GM23338 (cell line): ENCODE measurements around the gene SH3RF3. TPM values are rescaled to one million over a fixed set of nuclear protein-coding genes. Genes with fewer than 3 reads are reported as not detected.

Source experiments
- ATAC-seq: fragments of 200-7000 bp; cut with Tn5 transposase; 3 replicates; pipeline ENCODE4 v1.9.1; 2020
- DNase-seq: peaks from one replicate; pipeline ENCODE4 v3.0.0-alpha.2; 2015; ENCODE audit warnings: low spot score
- H2AFZ ChIP-seq: fragments of 200-600 bp; sonication (generic); 2 replicates; pipeline ENCODE4 v1.8.0; 2016; ENCODE audit warnings: antibody characterized with exemption, mild to moderate bottlenecking, moderate library complexity
- H3F3A ChIP-seq: fragments of 200-600 bp; sonication (generic); replicated peaks from 2 replicates; pipeline ENCODE4 v1.8.0; 2017; ENCODE audit warnings: antibody characterized with exemption, mixed run types, low read depth
- H3K27ac ChIP-seq: fragments of 200-600 bp; sonication (generic); 2 replicates; pipeline ENCODE4 v1.6.1; 2016; ENCODE audit warnings: low read depth
- H3K27me3 ChIP-seq: fragments of 200-600 bp; sonication (generic); 2 replicates; pipeline ENCODE4 v1.8.0; 2016; ENCODE audit warnings: mild to moderate bottlenecking, mixed run types, moderate library complexity; ENCODE audit not compliant: insufficient read depth
- H3K36me3 ChIP-seq: fragments of 200-600 bp; sonication (generic); 2 replicates; pipeline ENCODE4 v1.8.0; 2016; ENCODE audit warnings: mild to moderate bottlenecking; ENCODE audit not compliant: insufficient read depth
- H3K4me1 ChIP-seq: fragments of 200-600 bp; sonication (generic); 2 replicates; pipeline ENCODE4 v1.8.0; 2016; ENCODE audit warnings: mild to moderate bottlenecking, moderate library complexity; ENCODE audit not compliant: insufficient read depth
- H3K4me2 ChIP-seq: fragments of 200-600 bp; sonication (generic); 2 replicates; pipeline ENCODE4 v1.7.1; 2017; ENCODE audit warnings: mixed run types
- H3K4me3 ChIP-seq: fragments of 200-600 bp; sonication (generic); 2 replicates; pipeline ENCODE4 v1.6.1; 2016; ENCODE audit warnings: mixed run types
- H3K79me2 ChIP-seq: fragments of 200-600 bp; sonication (generic); replicated peaks from 2 replicates; pipeline ENCODE4 v1.8.0; 2017; ENCODE audit warnings: mild to moderate bottlenecking; ENCODE audit not compliant: insufficient read depth
- H3K9me2 ChIP-seq: fragments of 200-600 bp; sonication (generic); 2 replicates; pipeline ENCODE4 v1.8.0; 2017; ENCODE audit not compliant: insufficient read depth
- H4K20me1 ChIP-seq: fragments of 200-600 bp; sonication (generic); replicated peaks from 2 replicates; pipeline ENCODE4 v1.8.0; 2017; ENCODE audit warnings: mild to moderate bottlenecking; ENCODE audit not compliant: insufficient read depth
- H3K27ac Mint-ChIP-seq: 2 replicates; pipeline ENCODE4 v1.8.0; 2020; ENCODE audit warnings: inconsistent platforms, mild to moderate bottlenecking, moderate library complexity, mixed read lengths
- H3K27me3 Mint-ChIP-seq: 3 replicates; pipeline ENCODE4 v1.8.0; 2022; ENCODE audit warnings: low read depth, mild to moderate bottlenecking, moderate library complexity, mixed read lengths, inconsistent platforms; ENCODE audit not compliant: insufficient read depth, poor library complexity
- H3K36me3 Mint-ChIP-seq: 3 replicates; pipeline ENCODE4 v1.8.0; 2021; ENCODE audit warnings: low read depth, mild to moderate bottlenecking, inconsistent platforms, moderate library complexity, mixed read lengths
- H3K4me1 Mint-ChIP-seq: 3 replicates; pipeline ENCODE4 v1.8.0; 2020; ENCODE audit warnings: mild to moderate bottlenecking, inconsistent platforms, mixed read lengths
- H3K4me3 Mint-ChIP-seq: 3 replicates; pipeline ENCODE4 v1.8.0; 2021; ENCODE audit warnings: moderate library complexity, mild to moderate bottlenecking, inconsistent platforms, mixed read lengths
- H3K9me3 Mint-ChIP-seq: 3 replicates; pipeline ENCODE4 v1.8.0; 2020; ENCODE audit warnings: moderate library complexity, mild to moderate bottlenecking, inconsistent platforms, mixed read lengths
- CREB1 ChIP-seq: fragments of 250-450 bp; sonication (Bioruptor Pico); IDR thresholded peaks from 2 replicates; pipeline ENCODE4 v1.5.0; 2020; ENCODE audit warnings: low read depth, mild to moderate bottlenecking, moderate library complexity
- EZH2 ChIP-seq: fragments of 200-600 bp; sonication (generic); IDR thresholded peaks from one replicate; pipeline ENCODE4 v1.8.0; 2017; ENCODE audit warnings: antibody characterized with exemption, mild to moderate bottlenecking, low read depth; ENCODE audit not compliant: unreplicated experiment
- EZH2phosphoT487 ChIP-seq: fragments of 200-600 bp; sonication (generic); IDR thresholded peaks from one replicate; pipeline ENCODE4 v1.8.1; 2018; ENCODE audit warnings: antibody characterized with exemption; ENCODE audit not compliant: unreplicated experiment
- JUNB ChIP-seq: IDR thresholded peaks from one replicate; pipeline ENCODE4 v1.6.1; 2016; ENCODE audit warnings: antibody characterized with exemption; ENCODE audit not compliant: unreplicated experiment
- NANOG ChIP-seq: IDR thresholded peaks from 2 replicates; pipeline ENCODE4 v1.6.1; 2016; ENCODE audit warnings: antibody characterized with exemption, borderline replicate concordance
- POLR2AphosphoS5 ChIP-seq: IDR thresholded peaks from 2 replicates; pipeline ENCODE4 v1.6.1; 2016; ENCODE audit warnings: antibody characterized with exemption, low read depth
- REST ChIP-seq: IDR thresholded peaks from one replicate; pipeline ENCODE4 v1.6.1; 2018; ENCODE audit warnings: antibody characterized with exemption; ENCODE audit not compliant: unreplicated experiment
- STAT1 ChIP-seq: IDR thresholded peaks from one replicate; pipeline ENCODE4 v1.6.1; 2016; ENCODE audit warnings: antibody characterized with exemption; ENCODE audit not compliant: unreplicated experiment
- ZNF114 ChIP-seq: fragments of 250-450 bp; sonication (Bioruptor Pico); IDR thresholded peaks from 2 replicates; pipeline ENCODE4 v1.5.0; 2020; ENCODE audit warnings: mild to moderate bottlenecking, moderate library complexity
- ZNF331 ChIP-seq: fragments of 250-450 bp; sonication (Bioruptor Pico); IDR thresholded peaks from 2 replicates; pipeline ENCODE4 v1.5.0; 2020; ENCODE audit warnings: low read depth, mild to moderate bottlenecking, moderate library complexity
- ZNF462 ChIP-seq: fragments of 250-450 bp; sonication (Bioruptor Pico); IDR thresholded peaks from 2 replicates; pipeline ENCODE4 v1.5.0; 2020; ENCODE audit warnings: mild to moderate bottlenecking, moderate library complexity
- polyA plus RNA-seq: library from polyadenylated mRNA; unstranded; fragments of >200 nt; fragmentation: Nextera tagmentation; extraction: Ambion mirVana; gene quantifications from 2 replicates; pipeline ENCODE4 v1.2.1, GENCODE V29; 2016
- total RNA-seq: library from RNA; depleted of rRNA; stranded (reverse); fragments of >200 nt; shearing (Covaris generic); gene quantifications from 2 replicates; pipeline ENCODE4 v1.2.3, GENCODE V29; 2014
- TF ChIP-seq, protein P1 (sequence below), 2 experiments: fragments of 200-600 bp in 1 of 2; sonication (generic) in 1 of 2; conservative IDR thresholded peaks; 2 replicates each; pipeline versions ENCODE4 v1.5.1 to v1.6.1; 2016 to 2017; ENCODE audit warnings: antibody characterized with exemption in 2 of 2, low read depth in 2 of 2, mild to moderate bottlenecking in 2 of 2, moderate library complexity in 1 of 2
- TF ChIP-seq, protein P2 (sequence below): IDR thresholded peaks from 2 replicates; pipeline ENCODE4 v1.6.1; 2016; ENCODE audit warnings: antibody characterized with exemption

Gene SH3RF3
- total and polyA plus RNA-seq, 2 experiments from 2014 or later = 0.11 to 0.63 TPM

GRCh38 chr2:109255654-109256053 is 126.6 kb downstream of the SH3RF3 start:
- H3K79me2 ChIP-seq = no peaks in the 10 kb centered on the region
- H3K27me3 Mint-ChIP-seq = no peaks in the 10 kb centered on the region
- ATAC-seq (no peak), DNase-seq (no peak)
- no peaks in the 10 kb centered on the region for H3K9me2 ChIP-seq
- no peaks in the 10 kb centered on the region for H3K36me3 ChIP-seq
- no peaks in the 10 kb centered on the region for H3K36me3 Mint-ChIP-seq
- H3K9me3 Mint-ChIP-seq = no peaks in the 10 kb centered on the region
- H3K27ac Mint-ChIP-seq = no peak overlapping the region
- TF ChIP-seq, protein P1, sequence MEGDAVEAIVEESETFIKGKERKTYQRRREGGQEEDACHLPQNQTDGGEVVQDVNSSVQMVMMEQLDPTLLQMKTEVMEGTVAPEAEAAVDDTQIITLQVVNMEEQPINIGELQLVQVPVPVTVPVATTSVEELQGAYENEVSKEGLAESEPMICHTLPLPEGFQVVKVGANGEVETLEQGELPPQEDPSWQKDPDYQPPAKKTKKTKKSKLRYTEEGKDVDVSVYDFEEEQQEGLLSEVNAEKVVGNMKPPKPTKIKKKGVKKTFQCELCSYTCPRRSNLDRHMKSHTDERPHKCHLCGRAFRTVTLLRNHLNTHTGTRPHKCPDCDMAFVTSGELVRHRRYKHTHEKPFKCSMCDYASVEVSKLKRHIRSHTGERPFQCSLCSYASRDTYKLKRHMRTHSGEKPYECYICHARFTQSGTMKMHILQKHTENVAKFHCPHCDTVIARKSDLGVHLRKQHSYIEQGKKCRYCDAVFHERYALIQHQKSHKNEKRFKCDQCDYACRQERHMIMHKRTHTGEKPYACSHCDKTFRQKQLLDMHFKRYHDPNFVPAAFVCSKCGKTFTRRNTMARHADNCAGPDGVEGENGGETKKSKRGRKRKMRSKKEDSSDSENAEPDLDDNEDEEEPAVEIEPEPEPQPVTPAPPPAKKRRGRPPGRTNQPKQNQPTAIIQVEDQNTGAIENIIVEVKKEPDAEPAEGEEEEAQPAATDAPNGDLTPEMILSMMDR (conservative IDR thresholded peaks at IDR 0.05; ENCODE audit: low read depth in 2 of 2) = no peak
- TF ChIP-seq ZNF114 (CRISPR knock-in tag) = no peak
- no peak for TF ChIP-seq CREB1
- TF ChIP-seq ZNF331 = no peak
- no peak for TF ChIP-seq EZH2
- TF ChIP-seq, protein P2, sequence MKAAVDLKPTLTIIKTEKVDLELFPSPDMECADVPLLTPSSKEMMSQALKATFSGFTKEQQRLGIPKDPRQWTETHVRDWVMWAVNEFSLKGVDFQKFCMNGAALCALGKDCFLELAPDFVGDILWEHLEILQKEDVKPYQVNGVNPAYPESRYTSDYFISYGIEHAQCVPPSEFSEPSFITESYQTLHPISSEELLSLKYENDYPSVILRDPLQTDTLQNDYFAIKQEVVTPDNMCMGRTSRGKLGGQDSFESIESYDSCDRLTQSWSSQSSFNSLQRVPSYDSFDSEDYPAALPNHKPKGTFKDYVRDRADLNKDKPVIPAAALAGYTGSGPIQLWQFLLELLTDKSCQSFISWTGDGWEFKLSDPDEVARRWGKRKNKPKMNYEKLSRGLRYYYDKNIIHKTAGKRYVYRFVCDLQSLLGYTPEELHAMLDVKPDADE = no peak
- no peak for TF ChIP-seq POLR2AphosphoS5
- no peak for TF ChIP-seq EZH2phosphoT487
- no peak for TF ChIP-seq STAT1
- TF ChIP-seq NANOG = no peak
- no peak for TF ChIP-seq REST
- TF ChIP-seq ZNF462 (CRISPR knock-in tag) = no peak
- TF ChIP-seq JUNB = no peak
- H3K4me2 ChIP-seq = no peak overlapping the region
- H3K4me3 ChIP-seq = no peak overlapping the region
- no peak overlapping the region for H3K4me3 Mint-ChIP-seq
- no peaks in the 10 kb centered on the region for H3K27me3 ChIP-seq
- no peak overlapping the region for H3K27ac ChIP-seq
- no peaks in the 10 kb centered on the region for H4K20me1 ChIP-seq
- H3F3A ChIP-seq = no peaks in the 10 kb centered on the region
- no peak overlapping the region for H2AFZ ChIP-seq
- 0 out of 3 replicates have a peak, but pooled peaks cover 7% of the 10 kb centered on the region for H3K4me1 Mint-ChIP-seq
- H3K4me1 ChIP-seq = no peaks in the 10 kb centered on the region
